Measurements from ENCODE around the gene SGPP1.
"Not testable (repeated sequence)": the region's sequence is repeated elsewhere in the genome, so short reads cannot be mapped to it uniquely, and the experiment has no call there.

Gene SGPP1

GRCh38 chr14:63725786-63726460 lies 1.9 kb downstream of the SGPP1 start:
- no peak for DNase-seq

GRCh38 chr14:63717702-63718101 lies 10.2 kb downstream of the SGPP1 start:
- peak; percentile 49 to 56 for DNase-seq

- no peak for DNase-seq
Observed at GRCh38 chr14:63715360-63715759, 12.5 kb downstream of the SGPP1 start.

GRCh38 chr14:63713764-63714163 lies 14.1 kb downstream of the SGPP1 start:
- no peak for DNase-seq

- DNase-seq: no peak
Observed at GRCh38 chr14:63713058-63713457, 14.8 kb downstream of the SGPP1 start.

- DNase-seq: no peak
Observed at GRCh38 chr14:63712123-63712522, 15.7 kb downstream of the SGPP1 start.

- peak in 1 of 2 experiments; percentile 14 for DNase-seq
Observed at GRCh38 chr14:63710497-63710896, 17.4 kb downstream of the SGPP1 start.

GRCh38 chr14:63709589-63709988 lies 18.3 kb downstream of the SGPP1 start:
- DNase-seq: no peak

- DNase-seq: no peak
Observed at GRCh38 chr14:63707216-63707615, 20.6 kb downstream of the SGPP1 start.

- DNase-seq: no peak
Observed at GRCh38 chr14:63705561-63706070, 22.2 kb downstream of the SGPP1 start.

- DNase-seq: not testable (repeated sequence)
Observed at GRCh38 chr14:63702530-63702929, 25.3 kb downstream of the SGPP1 start.

- DNase-seq: no peak
Observed at GRCh38 chr14:63701606-63702299, 26.1 kb downstream of the SGPP1 start.

GRCh38 chr14:63692310-63693020 lies 35.4 kb downstream of the SGPP1 start:
- peak in 1 of 2 experiments; percentile 3 for DNase-seq

- no peak for DNase-seq
Observed at GRCh38 chr14:63689132-63689531, 38.7 kb downstream of the SGPP1 start.

- DNase-seq: no peak
Observed at GRCh38 chr14:63686926-63687325, 40.9 kb downstream of the SGPP1 start.

- DNase-seq: no peak
Observed at GRCh38 chr14:63685401-63685800, 42.5 kb downstream of the SGPP1 start.

GRCh38 chr14:63682727-63683593 lies 44.9 kb downstream of the SGPP1 start:
- DNase-seq: no peak

GRCh38 chr14:63678536-63678935 lies 49.3 kb downstream of the SGPP1 start:
- no peak for DNase-seq

GRCh38 chr14:63677891-63678379 lies 49.9 kb downstream of the SGPP1 start:
- no peak for DNase-seq

GRCh38 chr14:63676615-63677014 lies 51.2 kb downstream of the SGPP1 start:
- DNase-seq: no peak

- DNase-seq: no peak
Observed at GRCh38 chr14:63673886-63674497, 53.9 kb downstream of the SGPP1 start.

GRCh38 chr14:63673255-63673654 lies 54.6 kb downstream of the SGPP1 start:
- no peak for DNase-seq
